Keratinocyte (primary cell): ENCODE measurements around the gene TSC22D4. TPM values are rescaled to one million over a fixed set of nuclear protein-coding genes. Genes with fewer than 3 reads are reported as not detected.
"Not testable (repeated sequence)": the region's sequence is repeated elsewhere in the genome, so short reads cannot be mapped to it uniquely, and the experiment has no call there.

Experiments
- DNase-seq: peaks from one replicate; pipeline ENCODE4 v3.0.0-alpha.2; 2011; ENCODE audit warnings: low read depth, missing footprints, low spot score
- FAIRE-seq: peaks from 2 replicates; lab custom pipeline; 2011; peaks lifted over from hg19 to GRCh38; lab: Jason Lieb, UNC
- H2AFZ ChIP-seq: 2 replicates; pipeline ENCODE4 v1.6.0; 2012; ENCODE audit warnings: low read length, control low read depth, inconsistent platforms; ENCODE audit not compliant: control insufficient read depth
- H3K27ac ChIP-seq: 2 replicates; pipeline ENCODE4 v1.5.1; 2011; ENCODE audit warnings: low read length; ENCODE audit not compliant: control insufficient read depth, insufficient read depth
- H3K27me3 ChIP-seq: 3 replicates; pipeline ENCODE4 v1.6.0; 2011; ENCODE audit warnings: low read length; ENCODE audit not compliant: control insufficient read depth, insufficient read depth; ENCODE audit errors: extremely low read depth
- H3K36me3 ChIP-seq, 2 experiments: 2 replicates in 1 of 2; 3 replicates in 1 of 2; pipeline ENCODE4 v1.5.1; 2011; ENCODE audit warnings: low read length in 2 of 2, mild to moderate bottlenecking in 1 of 2; ENCODE audit not compliant: control insufficient read depth in 2 of 2, insufficient read depth in 2 of 2; ENCODE audit errors: extremely low read depth in 1 of 2
- H3K4me1 ChIP-seq: 3 replicates; pipeline ENCODE4 v1.5.1; 2011; ENCODE audit warnings: low read length; ENCODE audit not compliant: control insufficient read depth, insufficient read depth; ENCODE audit errors: extremely low read depth
- H3K4me2 ChIP-seq: 3 replicates; pipeline ENCODE4 v1.6.0; 2011; ENCODE audit warnings: low read depth, low read length; ENCODE audit not compliant: control insufficient read depth, insufficient read depth; ENCODE audit errors: extremely low read depth
- H3K4me3 ChIP-seq, 3 experiments: fragments of 200-600 bp in 1 of 3; sonication (generic) in 1 of 3; 2 replicates in 2 of 3; 3 replicates in 1 of 3; pipeline ENCODE4 v1.5.1; 2011 to 2016; ENCODE audit warnings: low read length in 3 of 3, mild to moderate bottlenecking in 3 of 3, control low read depth in 2 of 3, inconsistent platforms in 1 of 3, low read depth in 1 of 3, mixed read lengths in 1 of 3, mixed run types in 1 of 3, moderate library complexity in 1 of 3; ENCODE audit not compliant: control insufficient read depth in 2 of 3, insufficient read depth in 2 of 3; ENCODE audit errors: extremely low read depth in 1 of 3
- H3K79me2 ChIP-seq: 2 replicates; pipeline ENCODE4 v1.6.0; 2012; ENCODE audit warnings: low read length; ENCODE audit not compliant: control insufficient read depth, insufficient read depth
- H3K9ac ChIP-seq: 3 replicates; pipeline ENCODE4 v1.6.0; 2011; ENCODE audit warnings: low read length; ENCODE audit not compliant: control insufficient read depth, insufficient read depth; ENCODE audit errors: extremely low read depth
- H3K9me1 ChIP-seq: 3 replicates; pipeline ENCODE4 v1.6.0; 2011; ENCODE audit warnings: low read length; ENCODE audit not compliant: control insufficient read depth, insufficient read depth; ENCODE audit errors: extremely low read depth
- H3K9me3 ChIP-seq: 2 replicates; pipeline ENCODE4 v1.5.1; 2012; ENCODE audit warnings: low read depth, low read length; ENCODE audit not compliant: control insufficient read depth
- H4K20me1 ChIP-seq: 3 replicates; pipeline ENCODE4 v1.6.0; 2011; ENCODE audit warnings: low read length; ENCODE audit not compliant: control insufficient read depth, insufficient read depth; ENCODE audit errors: extremely low read depth
- EZH2 ChIP-seq: IDR thresholded peaks from one replicate; pipeline ENCODE4 v1.6.1; 2012; ENCODE audit warnings: inconsistent platforms, mild to moderate bottlenecking, low read length, moderate library complexity
- dilution Hi-C: fragments of 300-500 bp; cut with MboI; formaldehyde crosslinking; loops from one replicate; pipeline ENCODE4 v1.7.0; 2020; ENCODE audit warnings: low sequenced_read_pairs; ENCODE audit not compliant: extremely low pct_ligation_motif_present
- polyA plus RNA-seq, 5 experiments: library from polyadenylated mRNA; depleted of rRNA in 3 of 5; stranded (reverse) in 3 of 5; stranded (forward) in 1 of 5; unstranded in 1 of 5; fragments of >200 nt; gene quantifications; 1 replicate in 1 of 5; 2 replicates in 3 of 5; 3 replicates in 1 of 5; pipeline versions ENCODE4 v1.2.1 to v1.2.3, GENCODE V29; 2011 to 2012; ENCODE audit warnings: missing spikeins in 2 of 5, low read depth in 1 of 5, low replicate concordance in 1 of 5
- TF ChIP-seq, protein P1 (sequence below), 3 experiments: IDR thresholded peaks in 1 of 3; conservative IDR thresholded peaks in 1 of 3; optimal IDR thresholded peaks in 1 of 3; 2 replicates in 2 of 3; 3 replicates in 1 of 3; pipeline versions ENCODE3 to v1.5.1; 2011; ENCODE audit warnings: low read length in 3 of 3, mild to moderate bottlenecking in 3 of 3, moderate library complexity in 2 of 3, control low read depth in 1 of 3, inconsistent platforms in 1 of 3; ENCODE audit not compliant: insufficient read depth in 2 of 3; ENCODE audit errors: extremely low read depth in 1 of 3

The TSC22D4 gene
- polyA plus RNA-seq, 1 donor (not counting 4 experiments of a cell fraction or from before 2014, with no cell fraction given): 8.4 TPM

DNA sequence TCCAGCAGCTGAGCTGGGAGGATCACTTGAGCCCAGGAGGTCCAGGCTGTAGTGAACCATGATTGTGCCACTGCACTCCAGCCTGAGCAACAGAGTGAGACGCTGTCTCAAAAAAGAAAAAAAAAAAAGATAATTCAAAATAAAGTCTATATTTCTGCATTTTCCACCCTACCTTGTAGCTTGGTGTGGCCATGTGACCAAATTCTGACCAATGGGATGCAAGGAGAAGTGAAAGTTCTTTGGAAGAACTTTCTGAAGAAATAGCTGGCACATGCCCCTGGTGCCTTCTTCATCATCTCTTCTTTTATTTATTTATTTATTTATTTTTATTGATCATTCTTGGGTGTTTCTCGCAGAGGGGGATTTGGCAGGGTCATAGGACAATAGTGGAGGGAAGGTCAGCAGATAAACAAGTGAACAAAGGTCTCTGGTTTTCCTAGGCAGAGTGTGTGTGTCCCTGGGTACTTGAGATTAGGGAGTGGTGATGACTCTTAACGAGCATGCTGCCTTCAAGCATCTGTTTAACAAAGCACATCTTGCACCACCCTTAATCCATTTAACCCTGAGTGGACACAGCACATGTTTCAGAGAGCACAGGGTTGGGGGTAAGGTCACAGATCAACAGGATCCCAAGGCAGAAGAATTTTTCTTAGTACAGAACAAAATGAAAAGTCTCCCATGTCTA is 43.0 kb upstream of the TSC22D4 start:
- DNase-seq, H2AFZ ChIP-seq, dilution Hi-C loops: not testable (repeated sequence)

DNA sequence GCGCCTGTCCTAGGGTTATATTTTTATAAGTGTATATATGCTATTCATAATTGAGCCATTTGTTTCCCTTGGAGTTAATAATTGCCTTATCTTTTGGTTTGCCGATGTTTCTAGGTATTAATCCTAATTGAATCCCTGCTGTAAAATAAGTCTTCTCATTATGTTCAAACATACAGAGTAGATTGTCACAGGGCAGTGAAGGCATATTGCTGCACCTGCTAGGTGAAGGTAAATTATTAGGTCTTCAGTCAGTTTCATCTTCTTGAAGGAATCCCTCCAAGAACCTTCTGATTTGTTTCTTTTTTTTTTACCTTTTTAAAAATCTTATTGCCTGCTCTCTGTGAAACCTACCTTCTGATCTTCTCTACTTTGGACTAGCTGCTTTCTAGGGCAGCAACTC is 42.1 kb upstream of the TSC22D4 start:
- no peaks in the 10 kb centered on the region for H3K9me3 ChIP-seq
- no peak overlapping the region for H3K27ac ChIP-seq
- H3K79me2 ChIP-seq: no peaks in the 10 kb centered on the region
- TF ChIP-seq EZH2: no peak
- DNase-seq: no peak
- H3K4me1 ChIP-seq: peaks cover 6% of the 10 kb centered on the region
- dilution Hi-C loops: no loop called here
- no peak overlapping the region for H3K9ac ChIP-seq
- H2AFZ ChIP-seq: no peak overlapping the region
- no peak overlapping the region for H3K4me3 ChIP-seq
- H3K36me3 ChIP-seq: no peaks in the 10 kb centered on the region
- no peak for FAIRE-seq
- peaks cover 2% of the 10 kb centered on the region for H3K9me1 ChIP-seq
- no peaks in the 10 kb centered on the region for H3K27me3 ChIP-seq
- no peaks in the 10 kb centered on the region for H4K20me1 ChIP-seq
- no peak overlapping the region for H3K4me2 ChIP-seq

More for the DNA sequence above, 43.0 kb upstream of the TSC22D4 start:
- H3K79me2 ChIP-seq, FAIRE-seq, H3K4me1 ChIP-seq, H3K4me2 ChIP-seq, H3K27me3 ChIP-seq, H3K27ac ChIP-seq, H4K20me1 ChIP-seq, H3K4me3 ChIP-seq, H3K9me3 ChIP-seq, H3K9ac ChIP-seq, H3K9me1 ChIP-seq, H3K36me3 ChIP-seq: not testable (repeated sequence)

DNA sequence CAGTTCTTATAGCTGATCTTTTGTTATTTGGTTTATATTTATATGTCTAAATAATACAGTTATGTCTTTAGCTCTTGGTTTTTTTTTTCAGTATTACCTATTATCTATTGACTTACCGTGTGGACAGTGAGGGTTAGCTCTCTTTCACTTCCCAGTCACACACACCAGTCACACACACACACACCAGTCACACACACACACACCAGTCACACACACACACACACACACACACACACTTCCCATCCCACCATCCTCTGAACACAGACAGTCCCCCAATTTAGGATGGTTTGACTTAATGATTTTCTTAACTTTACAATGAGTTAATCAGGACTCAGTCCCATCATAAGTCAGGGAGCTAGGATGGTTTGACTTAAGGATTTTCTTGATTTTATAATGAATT is 41.1 kb upstream of the TSC22D4 start:
- FAIRE-seq: no peak
- Histone ChIP-seq H3K4me2 (no peak overlapping the region), H2AFZ (no peak overlapping the region), H4K20me1 (no peaks in the 10 kb centered on the region), H3K36me3 (no peaks in the 10 kb centered on the region), H3K4me3 (no peak overlapping the region), H3K4me1 (peaks cover 12% of the 10 kb centered on the region), H3K9me1 (peaks cover 2% of the 10 kb centered on the region), H3K79me2 (no peaks in the 10 kb centered on the region), H3K27ac (no peak overlapping the region), H3K9me3 (no peaks in the 10 kb centered on the region), H3K27me3 (no peaks in the 10 kb centered on the region), H3K9ac (no peak overlapping the region)
- no peak for TF ChIP-seq EZH2
- TF ChIP-seq, protein P1, sequence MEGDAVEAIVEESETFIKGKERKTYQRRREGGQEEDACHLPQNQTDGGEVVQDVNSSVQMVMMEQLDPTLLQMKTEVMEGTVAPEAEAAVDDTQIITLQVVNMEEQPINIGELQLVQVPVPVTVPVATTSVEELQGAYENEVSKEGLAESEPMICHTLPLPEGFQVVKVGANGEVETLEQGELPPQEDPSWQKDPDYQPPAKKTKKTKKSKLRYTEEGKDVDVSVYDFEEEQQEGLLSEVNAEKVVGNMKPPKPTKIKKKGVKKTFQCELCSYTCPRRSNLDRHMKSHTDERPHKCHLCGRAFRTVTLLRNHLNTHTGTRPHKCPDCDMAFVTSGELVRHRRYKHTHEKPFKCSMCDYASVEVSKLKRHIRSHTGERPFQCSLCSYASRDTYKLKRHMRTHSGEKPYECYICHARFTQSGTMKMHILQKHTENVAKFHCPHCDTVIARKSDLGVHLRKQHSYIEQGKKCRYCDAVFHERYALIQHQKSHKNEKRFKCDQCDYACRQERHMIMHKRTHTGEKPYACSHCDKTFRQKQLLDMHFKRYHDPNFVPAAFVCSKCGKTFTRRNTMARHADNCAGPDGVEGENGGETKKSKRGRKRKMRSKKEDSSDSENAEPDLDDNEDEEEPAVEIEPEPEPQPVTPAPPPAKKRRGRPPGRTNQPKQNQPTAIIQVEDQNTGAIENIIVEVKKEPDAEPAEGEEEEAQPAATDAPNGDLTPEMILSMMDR (optimal IDR thresholded peaks at IDR 0.05 in 1 of 3, IDR thresholded peaks at IDR 0.05 in 1 of 3, conservative IDR thresholded peaks at IDR 0.05 in 1 of 3; ENCODE audit: extremely low read depth in 1 of 3, insufficient read depth in 2 of 3, low read length in 3 of 3): no peak
- dilution Hi-C loops: no loop called here
- no peak for DNase-seq
